HUDEP-2 (cell line): ENCODE measurements around the gene IRS1.

Experiments used
- DNase-seq, 76 experiments: peaks; one replicate each; lab custom pipeline; 2025; ENCODE audit not compliant: unreplicated experiment in 76 of 76; lab: John Stamatoyannopoulos, UW

Gene IRS1

DNA sequence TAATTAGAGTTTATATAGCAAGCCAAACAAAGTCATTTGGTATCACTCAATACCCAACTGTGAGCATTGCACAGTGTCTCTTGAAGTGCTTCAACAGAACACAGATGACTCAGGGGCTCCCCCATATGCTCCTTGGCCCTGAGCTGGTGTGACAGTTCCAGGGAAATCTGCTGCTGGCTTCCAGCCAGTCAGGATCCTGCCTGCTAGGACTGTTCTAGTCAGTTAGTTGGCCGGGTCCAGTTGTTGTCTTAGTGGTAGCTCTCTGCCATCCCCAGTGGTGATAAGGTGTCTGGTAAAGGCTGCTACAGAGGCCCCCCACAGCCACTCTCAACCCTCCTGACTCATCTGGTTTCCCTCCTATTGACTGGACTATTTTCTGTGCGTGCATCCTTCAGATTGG is 100.3 kb downstream of the IRS1 start:
- DNase-seq = no peak

DNA sequence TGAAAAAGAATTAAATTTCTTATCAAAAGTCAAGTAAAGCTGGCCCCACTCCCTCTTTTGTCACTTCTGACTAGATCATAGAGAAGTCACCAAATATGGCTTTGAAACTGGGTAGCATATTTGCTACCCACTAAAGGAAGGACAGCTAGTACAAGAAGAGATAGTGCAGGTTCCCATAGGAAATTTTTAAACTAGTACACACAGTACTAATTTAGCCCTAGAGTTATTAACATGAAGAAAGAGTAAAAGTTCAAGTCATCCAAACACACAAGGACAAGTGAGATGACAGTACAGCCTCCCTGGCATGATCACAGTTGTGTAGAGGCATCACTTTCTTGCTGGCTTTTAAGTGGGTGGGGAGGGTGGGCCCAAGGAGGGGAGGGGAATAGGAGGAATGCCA is 100.9 kb downstream of the IRS1 start:
- no peak for DNase-seq

DNA sequence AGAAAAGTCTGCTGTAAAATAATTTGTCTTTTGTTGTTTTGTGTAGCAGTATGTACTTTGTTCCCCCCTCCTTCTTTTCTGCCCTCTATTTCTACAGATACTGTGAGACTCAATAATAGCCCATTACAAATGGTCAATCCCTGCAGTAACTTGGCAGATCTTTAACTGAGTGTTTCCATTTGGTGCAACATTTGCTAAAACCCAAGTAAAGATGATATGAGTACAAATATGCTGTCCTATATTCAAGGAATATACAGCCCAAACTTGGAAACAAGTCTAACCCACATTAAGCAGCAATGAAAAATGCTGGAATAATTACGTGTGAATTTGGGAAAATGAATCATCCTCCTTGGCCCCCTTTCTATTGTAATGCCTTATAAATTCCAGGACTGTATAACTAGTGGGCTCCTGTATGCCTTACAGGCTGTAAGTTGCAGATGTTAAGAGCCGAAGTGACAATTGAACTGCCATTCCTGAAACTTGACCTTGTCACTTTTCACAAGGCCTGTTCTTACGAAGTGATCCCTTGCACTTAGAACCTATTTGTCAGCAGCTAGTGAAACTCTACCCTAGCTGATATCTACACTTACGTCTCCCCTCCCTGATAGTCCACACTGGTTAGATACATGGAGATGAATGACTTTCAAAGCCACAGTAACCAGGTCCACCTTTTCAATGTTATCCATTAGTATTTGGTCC is 104.9 kb downstream of the IRS1 start:
- no peak for DNase-seq

DNA sequence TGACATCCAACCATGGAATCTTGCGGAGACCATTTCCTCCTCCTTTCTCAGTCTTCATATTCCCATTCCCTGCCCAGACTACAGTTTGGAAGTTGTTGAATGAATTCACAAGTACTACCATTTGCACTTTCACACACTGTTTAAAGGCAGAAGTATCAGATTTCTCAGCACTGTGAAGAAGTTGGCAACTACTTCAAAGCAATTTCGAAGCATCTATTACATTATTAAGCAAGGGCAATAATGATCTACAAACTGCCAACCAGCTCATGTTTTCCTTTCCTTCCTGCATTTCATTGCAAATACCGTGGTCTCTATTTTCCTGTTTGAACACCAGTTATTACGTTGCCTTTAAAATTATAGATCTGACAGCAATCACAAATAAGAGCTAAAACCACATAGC is 105.5 kb downstream of the IRS1 start:
- no peak for DNase-seq

DNA sequence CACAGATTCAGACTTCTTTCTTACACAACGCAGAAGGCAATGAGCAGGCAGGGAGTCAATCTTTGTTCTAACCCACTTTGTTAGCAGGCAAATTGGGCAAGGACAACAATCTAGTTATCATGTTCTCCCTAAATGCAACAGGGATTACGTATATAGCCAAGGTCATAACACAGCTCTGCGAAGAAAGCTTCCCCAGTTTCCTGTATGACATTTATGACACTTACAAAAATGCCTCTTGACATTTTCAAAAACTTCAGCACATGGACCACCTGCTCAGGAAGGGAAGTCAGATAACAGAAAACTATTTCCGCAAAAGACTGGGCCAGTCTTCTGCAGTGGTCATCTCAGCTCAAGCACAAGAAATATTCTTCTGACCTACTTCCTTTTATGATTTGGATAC is 106.1 kb downstream of the IRS1 start:
- DNase-seq = no peak

DNA sequence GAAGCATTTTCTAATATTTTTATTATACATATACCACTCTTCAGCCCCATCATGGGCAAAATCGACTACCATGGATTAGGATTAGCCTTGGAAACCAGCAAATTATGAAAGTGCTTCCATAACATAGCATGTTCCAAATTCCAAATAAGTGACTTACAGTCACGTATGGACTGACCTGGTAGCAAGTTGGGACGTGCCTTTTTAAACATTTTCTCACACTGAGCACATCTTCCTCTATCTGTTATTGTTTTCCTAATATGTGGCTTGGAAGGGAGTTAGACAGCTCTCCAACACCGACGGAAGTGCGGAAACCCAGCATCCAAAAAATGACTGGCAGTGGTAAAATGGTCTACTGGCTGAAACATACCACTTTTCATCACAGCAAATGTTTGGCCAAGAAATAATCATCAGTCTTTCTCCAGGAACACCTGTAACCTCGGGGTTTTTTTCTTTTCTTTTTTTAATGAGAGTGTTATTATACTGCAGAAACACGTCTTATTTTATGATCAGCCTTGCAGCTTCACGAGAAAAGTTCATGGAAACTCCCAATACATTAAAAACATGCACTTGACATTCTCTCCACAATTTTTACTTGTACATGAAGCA is 107.0 kb downstream of the IRS1 start:
- no peak for DNase-seq

DNA sequence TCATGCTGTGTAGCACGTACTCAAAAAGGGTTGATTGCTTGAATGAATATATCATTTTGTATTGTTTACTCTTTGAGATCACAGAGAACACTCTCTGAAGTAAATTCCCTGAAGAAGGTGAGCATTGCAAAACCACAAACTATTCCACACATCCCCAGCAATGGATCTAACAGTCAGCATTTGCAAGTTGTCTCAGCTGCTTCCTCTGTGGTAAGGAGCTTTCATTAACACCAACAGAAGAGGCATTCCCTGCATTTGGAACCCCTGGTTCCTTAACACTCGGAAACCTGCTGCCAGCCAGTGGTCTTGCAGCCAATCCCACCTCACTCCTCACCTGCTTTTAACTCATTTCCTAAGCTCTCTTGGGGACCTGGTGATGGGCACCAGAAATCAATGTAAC is 108.4 kb downstream of the IRS1 start:
- no peak for DNase-seq

DNA sequence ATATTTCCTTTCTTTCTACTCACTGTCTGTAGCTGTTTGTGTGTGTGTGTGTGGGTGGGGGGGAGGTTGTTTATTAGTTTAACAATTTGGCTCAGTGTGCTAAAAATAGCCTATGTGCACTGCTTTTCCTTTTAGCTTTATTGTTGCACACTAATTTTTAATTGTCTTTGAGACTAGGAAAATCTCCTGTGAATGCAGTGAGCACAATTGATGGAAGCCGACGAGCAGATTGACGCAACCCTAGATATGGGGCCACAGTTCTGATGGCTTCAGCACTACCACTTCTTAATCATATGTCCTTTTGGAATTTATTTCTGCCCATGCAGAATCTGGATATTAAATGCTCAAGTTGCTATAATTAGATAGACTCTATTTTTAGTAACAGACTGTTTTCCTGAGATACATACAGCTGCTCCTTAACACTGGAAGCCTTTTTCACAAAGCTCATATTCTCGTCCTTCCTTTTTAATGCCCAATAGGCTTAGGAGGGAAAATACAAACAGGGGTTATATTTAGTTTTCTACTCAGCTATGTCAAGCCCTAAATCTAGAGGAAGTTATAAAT is 109.1 kb downstream of the IRS1 start:
- no peak for DNase-seq

DNA sequence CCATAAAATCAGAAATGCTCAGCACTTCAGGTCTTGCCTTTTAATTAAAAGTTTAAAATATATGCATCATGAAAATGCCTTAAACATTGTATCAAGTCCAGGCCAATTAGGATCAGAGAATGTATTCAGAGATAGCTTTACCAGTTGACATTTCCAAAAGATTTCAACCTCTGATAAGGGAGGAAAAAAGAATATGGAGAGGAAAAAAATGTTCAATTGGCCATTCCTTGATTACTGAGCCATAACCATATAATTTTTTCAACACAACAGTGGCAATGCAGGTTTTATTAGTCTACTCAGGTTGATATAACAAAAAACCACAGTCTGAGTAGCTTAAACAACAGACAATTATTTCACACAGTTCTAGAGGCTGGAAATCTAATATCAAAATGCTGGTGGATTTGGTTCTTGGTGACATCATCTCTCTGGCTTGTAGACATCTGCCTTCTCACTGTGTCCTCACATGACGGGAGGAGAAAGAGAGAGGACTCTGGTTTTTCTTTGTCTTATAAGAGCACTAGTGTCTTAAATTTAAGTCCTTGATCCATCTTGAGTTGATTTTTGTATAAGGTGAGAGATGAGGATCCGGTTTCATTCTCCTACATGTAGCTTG is 111.9 kb downstream of the IRS1 start:
- DNase-seq = no peak

DNA sequence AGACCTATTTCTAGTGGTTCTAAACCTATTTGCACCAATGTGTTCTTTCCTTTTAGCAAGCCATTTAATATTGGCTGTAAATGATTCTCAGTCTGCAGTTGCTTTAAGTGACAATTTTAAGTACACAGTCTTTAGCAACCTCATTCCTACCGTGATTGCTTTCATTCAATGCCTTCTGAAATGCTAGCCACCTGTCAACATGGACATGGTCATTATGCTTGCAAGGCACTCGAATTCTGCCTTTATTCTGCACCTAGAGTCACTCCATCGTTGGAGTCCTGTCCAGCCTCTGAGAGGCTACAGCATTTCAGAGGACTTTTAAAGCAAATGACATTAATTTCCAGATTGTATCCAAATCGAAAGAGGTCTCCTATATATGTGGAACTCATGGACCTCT is 115.1 kb downstream of the IRS1 start:
- no peak for DNase-seq

DNA sequence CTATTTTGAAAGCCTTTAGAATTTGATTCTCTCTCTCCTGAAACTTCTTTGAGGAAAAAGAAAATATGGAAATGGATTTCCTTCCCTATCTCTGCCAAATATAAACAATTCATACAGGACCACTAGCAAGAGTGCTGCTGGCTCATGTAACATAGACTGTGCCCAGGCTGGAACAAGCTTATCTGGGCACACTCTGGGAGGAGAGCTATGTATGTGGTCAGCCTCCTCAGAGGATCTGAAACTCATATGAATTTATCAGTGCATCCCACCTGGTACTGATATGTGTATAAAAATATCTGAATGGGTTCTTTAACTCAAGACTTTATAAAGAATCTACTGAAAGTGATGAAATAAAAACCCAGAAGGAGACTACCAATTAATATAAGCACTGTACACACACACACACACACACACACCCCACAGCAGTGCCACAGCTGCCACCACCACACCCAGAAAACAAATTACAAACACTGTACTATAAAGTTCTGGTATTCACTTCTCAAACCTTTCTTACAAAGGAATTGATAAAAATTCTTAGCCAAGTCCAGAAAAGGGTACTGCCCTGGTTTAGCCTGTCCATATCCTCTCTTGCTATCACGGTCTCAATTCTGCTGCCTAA is 115.6 kb downstream of the IRS1 start:
- DNase-seq = peak in 54 of 76 experiments; percentile 2 to 69 (median 25)

DNA sequence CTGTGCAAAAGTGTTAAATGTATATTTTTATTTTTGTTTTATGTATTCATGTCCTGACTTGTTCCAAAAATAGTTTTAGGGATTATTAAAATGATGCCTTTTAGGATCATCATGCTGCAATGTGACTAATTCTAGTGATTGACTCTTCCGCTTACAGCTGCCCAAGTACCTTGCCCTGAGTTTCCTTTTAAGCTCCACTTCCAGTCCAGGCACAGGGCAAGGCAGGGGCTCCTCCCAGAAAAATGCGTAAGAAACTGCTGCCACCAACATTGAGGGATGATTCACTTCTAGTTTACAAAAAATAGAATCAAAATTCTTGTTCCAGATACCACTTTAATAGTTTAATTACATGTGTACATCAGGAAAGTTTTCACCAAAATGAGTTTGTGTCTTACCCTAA is 116.4 kb downstream of the IRS1 start:
- no peak for DNase-seq
